ENCODE measurements around the gene UQCRHL. TPM values are rescaled to one million over a fixed set of nuclear protein-coding genes. Genes with fewer than 3 reads are reported as not detected.
"Not testable (repeated sequence)": the region's sequence is repeated elsewhere in the genome, so short reads cannot be mapped to it uniquely, and the experiment has no call there.

UQCRHL gene
- 2.0 and 4.1 TPM in 2 replicates for polyA plus RNA-seq (2011; rRNA removed)
- 1.6 and 2.1 TPM in 2 replicates for polyA plus RNA-seq (2012; cell fraction: cytosol; rRNA removed)
- polyA plus RNA-seq (2012; cell fraction: nucleus; rRNA removed) = 0.46 and 0.81 TPM in 2 replicates
- 0.64 to 1.2 TPM (median 0.68 TPM) in 3 replicates for polyA plus RNA-seq (2017; fragmentation: RNase III; extraction: RNeasy Plus Mini Kit Qiagen cat#74134 plus additional on column Dnase treatment)
- polyA minus RNA-seq (2011; rRNA and poly(A)+ RNA removed) = 0.37 and 0.54 TPM in 2 replicates

GRCh38 chr1:15807549-15807948 is at the start of gene UQCRHL:
TSS of gene UQCRHL (minus strand) at chr1:15807649. CDS start at chr1:15807649, 0 bp downstream.
- H3K4me2 ChIP-seq; H3K9me3 ChIP-seq; ATAC-seq; FAIRE-seq; H3K4me1 ChIP-seq; H3K4me3 ChIP-seq; DNase-seq (ENCODE audit: low read depth in 1 of 2, low spot score in 1 of 2): not testable (repeated sequence)
- WGBS (ENCODE audit: missing lambda C conversion rate) = 89% methylated on average over 11 of the region's 11 CpGs
- ChIA-PET CTCF (interaction anchor here (0.7 to 1.7 kb wide), 4 partner anchors 8 to 24 kb away, joined by 3 to 5 read pairs (median 4); no protein-coding TSS in a partner anchor), POLR2A (interaction anchor here (0.9 kb wide), 1 partner anchor 27 kb away, joined by 3 read pairs; no protein-coding TSS in a partner anchor)
- 0 out of 6 replicates have a peak within 1 kb of the TSS, but pooled peaks of 1 of the 2 experiments have one; percentile 34 for H3K27ac ChIP-seq

DNA sequence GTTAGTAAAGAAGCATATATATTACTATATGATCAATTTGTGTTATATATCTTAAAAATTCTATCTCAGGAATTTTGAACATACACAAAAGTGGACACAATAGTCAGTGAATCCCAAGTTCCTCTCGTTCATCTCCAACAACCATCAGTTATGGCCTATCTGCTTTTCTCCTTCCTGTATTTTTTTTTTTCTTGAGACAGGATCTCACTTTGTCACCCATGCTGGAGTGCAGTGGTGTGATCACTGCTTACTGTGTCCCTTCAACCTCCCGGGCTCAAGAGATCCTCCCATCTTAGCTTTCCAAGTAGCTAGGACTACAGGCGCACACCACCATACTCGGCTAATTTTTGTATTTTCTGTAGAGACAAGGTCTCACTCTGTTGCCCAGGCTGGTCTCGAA is 49.4 kb upstream of the UQCRHL start:
- Histone ChIP-seq H3K4me1 (peaks cover 15% of the 10 kb centered on the region), H3K4me2 (no peak overlapping the region), H3K4me3 (no peak overlapping the region), H3K9me3 (no peaks in the 10 kb centered on the region), H3K27ac (no peak overlapping the region)
- CTCF ChIA-PET = interaction anchor here (0.8 to 1.1 kb wide), 2 partner anchors 10 to 30 kb away, joined by 3 read pairs; no protein-coding TSS in a partner anchor
- no peak for DNase-seq (ENCODE audit: low read depth in 1 of 2, low spot score in 1 of 2)
- WGBS (ENCODE audit: missing lambda C conversion rate) = 93% methylated on average over 5 of the region's 5 CpGs
- POLR2A ChIA-PET = no interaction called here
- no peak for FAIRE-seq
- TF ChIP-seq POLR2AphosphoS2 (conservative IDR thresholded peaks at IDR 0.05; ENCODE audit: low read length) (no peak), RAD21 (conservative IDR thresholded peaks at IDR 0.05 in 1 of 2, IDR thresholded peaks at IDR 0.05 in 1 of 2) (no peak), POLR2A (IDR thresholded peaks at IDR 0.05; ENCODE audit: low read length) (no peak), NR3C1 (IDR thresholded peaks at IDR 0.05) (no peak), PHF8 (IDR thresholded peaks at IDR 0.05; ENCODE audit: borderline replicate concordance, low read depth) (no peak), EHF (CRISPR knock-in tag; IDR thresholded peaks at IDR 0.05) (no peak), MAFK (IDR thresholded peaks at IDR 0.05; ENCODE audit: partially characterized antibody) (no peak), CEBPB (IDR thresholded peaks at IDR 0.05) (no peak)
- TF ChIP-seq, protein P1, sequence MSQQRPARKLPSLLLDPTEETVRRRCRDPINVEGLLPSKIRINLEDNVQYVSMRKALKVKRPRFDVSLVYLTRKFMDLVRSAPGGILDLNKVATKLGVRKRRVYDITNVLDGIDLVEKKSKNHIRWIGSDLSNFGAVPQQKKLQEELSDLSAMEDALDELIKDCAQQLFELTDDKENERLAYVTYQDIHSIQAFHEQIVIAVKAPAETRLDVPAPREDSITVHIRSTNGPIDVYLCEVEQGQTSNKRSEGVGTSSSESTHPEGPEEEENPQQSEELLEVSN (IDR thresholded peaks at IDR 0.05; ENCODE audit: borderline replicate concordance, low read depth) = no peak
- TF ChIP-seq, protein P2, sequence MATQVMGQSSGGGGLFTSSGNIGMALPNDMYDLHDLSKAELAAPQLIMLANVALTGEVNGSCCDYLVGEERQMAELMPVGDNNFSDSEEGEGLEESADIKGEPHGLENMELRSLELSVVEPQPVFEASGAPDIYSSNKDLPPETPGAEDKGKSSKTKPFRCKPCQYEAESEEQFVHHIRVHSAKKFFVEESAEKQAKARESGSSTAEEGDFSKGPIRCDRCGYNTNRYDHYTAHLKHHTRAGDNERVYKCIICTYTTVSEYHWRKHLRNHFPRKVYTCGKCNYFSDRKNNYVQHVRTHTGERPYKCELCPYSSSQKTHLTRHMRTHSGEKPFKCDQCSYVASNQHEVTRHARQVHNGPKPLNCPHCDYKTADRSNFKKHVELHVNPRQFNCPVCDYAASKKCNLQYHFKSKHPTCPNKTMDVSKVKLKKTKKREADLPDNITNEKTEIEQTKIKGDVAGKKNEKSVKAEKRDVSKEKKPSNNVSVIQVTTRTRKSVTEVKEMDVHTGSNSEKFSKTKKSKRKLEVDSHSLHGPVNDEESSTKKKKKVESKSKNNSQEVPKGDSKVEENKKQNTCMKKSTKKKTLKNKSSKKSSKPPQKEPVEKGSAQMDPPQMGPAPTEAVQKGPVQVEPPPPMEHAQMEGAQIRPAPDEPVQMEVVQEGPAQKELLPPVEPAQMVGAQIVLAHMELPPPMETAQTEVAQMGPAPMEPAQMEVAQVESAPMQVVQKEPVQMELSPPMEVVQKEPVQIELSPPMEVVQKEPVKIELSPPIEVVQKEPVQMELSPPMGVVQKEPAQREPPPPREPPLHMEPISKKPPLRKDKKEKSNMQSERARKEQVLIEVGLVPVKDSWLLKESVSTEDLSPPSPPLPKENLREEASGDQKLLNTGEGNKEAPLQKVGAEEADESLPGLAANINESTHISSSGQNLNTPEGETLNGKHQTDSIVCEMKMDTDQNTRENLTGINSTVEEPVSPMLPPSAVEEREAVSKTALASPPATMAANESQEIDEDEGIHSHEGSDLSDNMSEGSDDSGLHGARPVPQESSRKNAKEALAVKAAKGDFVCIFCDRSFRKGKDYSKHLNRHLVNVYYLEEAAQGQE (IDR thresholded peaks at IDR 0.05) = no peak
- TF ChIP-seq, protein P3, sequence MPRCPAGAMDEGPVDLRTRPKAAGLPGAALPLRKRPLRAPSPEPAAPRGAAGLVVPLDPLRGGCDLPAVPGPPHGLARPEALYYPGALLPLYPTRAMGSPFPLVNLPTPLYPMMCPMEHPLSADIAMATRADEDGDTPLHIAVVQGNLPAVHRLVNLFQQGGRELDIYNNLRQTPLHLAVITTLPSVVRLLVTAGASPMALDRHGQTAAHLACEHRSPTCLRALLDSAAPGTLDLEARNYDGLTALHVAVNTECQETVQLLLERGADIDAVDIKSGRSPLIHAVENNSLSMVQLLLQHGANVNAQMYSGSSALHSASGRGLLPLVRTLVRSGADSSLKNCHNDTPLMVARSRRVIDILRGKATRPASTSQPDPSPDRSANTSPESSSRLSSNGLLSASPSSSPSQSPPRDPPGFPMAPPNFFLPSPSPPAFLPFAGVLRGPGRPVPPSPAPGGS (IDR thresholded peaks at IDR 0.05) = no peak
- ATAC-seq = no peak

- Histone ChIP-seq H3K4me3 (no peak overlapping the region), H3K27ac (peak overlapping the region in 1 of 2 experiments; percentile 40; a peak in 1 of 6 replicates), H3K4me2 (no peak overlapping the region; the same call in 2 of the 3 replicates), H3K4me1 (peaks cover 25% of the 10 kb centered on the region), H3K9me3 (no peaks in the 10 kb centered on the region)
- POLR2A ChIA-PET = no interaction called here
- 83% methylated on average over 3 of the region's 3 CpGs for WGBS (ENCODE audit: missing lambda C conversion rate)
- ATAC-seq (no peak), FAIRE-seq (no peak), DNase-seq (ENCODE audit: low read depth in 1 of 2, low spot score in 1 of 2) (no peak)
- CTCF ChIA-PET = no interaction called here
- TF ChIP-seq RNF2 (IDR thresholded peaks at IDR 0.05; ENCODE audit: borderline replicate concordance, low read depth) (no peak), ZC3H11A (IDR thresholded peaks at IDR 0.05) (no peak), ZFP36 (IDR thresholded peaks at IDR 0.05; ENCODE audit: borderline replicate concordance, partially characterized antibody) (no peak), HOXA7 (CRISPR knock-in tag; IDR thresholded peaks at IDR 0.05) (no peak), CTCF (IDR thresholded peaks at IDR 0.05) (no peak), EHMT2 (IDR thresholded peaks at IDR 0.05; ENCODE audit: low read depth) (no peak), PHF8 (IDR thresholded peaks at IDR 0.05; ENCODE audit: borderline replicate concordance, low read depth) (no peak), RARB (CRISPR knock-in tag; IDR thresholded peaks at IDR 0.05) (no peak), FOSB (CRISPR knock-in tag; IDR thresholded peaks at IDR 0.05) (no peak)
- TF ChIP-seq, protein P4, sequence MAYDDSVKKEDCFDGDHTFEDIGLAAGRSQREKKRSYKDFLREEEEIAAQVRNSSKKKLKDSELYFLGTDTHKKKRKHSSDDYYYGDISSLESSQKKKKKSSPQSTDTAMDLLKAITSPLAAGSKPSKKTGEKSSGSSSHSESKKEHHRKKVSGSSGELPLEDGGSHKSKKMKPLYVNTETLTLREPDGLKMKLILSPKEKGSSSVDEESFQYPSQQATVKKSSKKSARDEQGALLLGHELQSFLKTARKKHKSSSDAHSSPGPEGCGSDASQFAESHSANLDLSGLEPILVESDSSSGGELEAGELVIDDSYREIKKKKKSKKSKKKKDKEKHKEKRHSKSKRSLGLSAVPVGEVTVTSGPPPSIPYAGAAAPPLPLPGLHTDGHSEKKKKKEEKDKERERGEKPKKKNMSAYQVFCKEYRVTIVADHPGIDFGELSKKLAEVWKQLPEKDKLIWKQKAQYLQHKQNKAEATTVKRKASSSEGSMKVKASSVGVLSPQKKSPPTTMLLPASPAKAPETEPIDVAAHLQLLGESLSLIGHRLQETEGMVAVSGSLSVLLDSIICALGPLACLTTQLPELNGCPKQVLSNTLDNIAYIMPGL (CRISPR knock-in tag; IDR thresholded peaks at IDR 0.05; ENCODE audit: borderline replicate concordance) = no peak
- TF ChIP-seq, protein P3 (IDR thresholded peaks at IDR 0.05) = no peak
Measured at GRCh38 chr1:15852828-15853302, 45.4 kb upstream of the UQCRHL start.

Measured in A549 (cell line).